ENCODE data around the gene EPS8L3.
"Not testable (repeated sequence)": the region's sequence is repeated elsewhere in the genome, so short reads cannot be mapped to it uniquely, and the experiment has no call there.

Gene EPS8L3

DNA sequence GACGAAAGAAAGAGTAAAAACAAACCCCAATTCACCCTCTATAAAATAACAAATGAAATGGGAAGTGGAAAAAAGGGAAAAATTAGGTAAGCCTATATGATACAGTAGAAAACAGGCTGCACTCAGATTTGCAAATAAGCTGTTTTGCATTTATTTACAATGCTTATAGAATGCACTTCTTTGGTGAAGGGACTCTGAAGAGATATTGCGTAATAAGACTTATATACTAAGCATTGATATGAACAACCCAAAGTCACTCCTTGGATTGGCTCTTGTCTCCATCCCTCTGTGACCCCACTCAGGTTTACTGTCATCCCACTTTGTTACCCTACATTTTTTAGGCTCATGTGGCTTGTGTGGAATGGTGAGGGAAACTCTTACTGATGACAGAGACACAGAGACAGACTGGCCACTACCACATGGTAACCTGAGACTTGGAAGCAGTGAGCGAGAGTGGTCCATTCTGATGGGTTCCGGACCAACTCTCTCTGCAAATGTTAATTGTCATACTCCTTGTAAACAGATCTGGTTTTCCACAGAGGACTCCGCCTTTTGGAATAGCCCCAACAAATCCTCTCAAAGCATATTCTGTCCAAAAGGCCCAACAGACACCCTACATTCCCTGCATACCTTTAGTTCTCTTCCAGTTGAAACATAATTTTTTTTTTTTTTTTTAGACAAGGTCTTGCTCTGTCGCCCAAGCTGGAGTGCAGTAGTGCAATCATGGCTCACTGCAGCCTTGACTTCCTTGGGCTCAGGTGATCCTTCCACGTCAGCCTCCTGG is 40.6 kb downstream of the EPS8L3 start:
- Mint-ChIP-seq H3K9me3 (no peaks in the 10 kb centered on the region), H3K36me3 (no peaks in the 10 kb centered on the region)

DNA sequence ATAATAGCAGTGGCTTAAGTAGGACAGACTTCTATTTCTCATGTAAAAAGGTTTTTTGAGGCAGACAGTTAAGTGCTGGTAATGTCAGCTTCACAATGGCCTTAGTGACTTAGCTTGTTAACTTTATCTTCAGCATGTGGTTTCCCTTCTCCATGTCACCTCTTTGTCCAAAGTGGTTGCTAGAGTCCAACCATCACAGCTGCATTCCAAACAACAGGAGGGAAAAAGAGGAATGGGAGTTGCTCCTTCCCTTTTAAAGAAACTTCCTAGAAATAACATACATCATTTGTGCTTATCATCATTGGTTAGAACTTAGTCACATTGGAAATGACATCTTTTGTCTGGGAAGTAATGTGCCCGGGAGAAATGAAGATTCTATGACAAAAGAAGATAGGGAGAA is 41.8 kb downstream of the EPS8L3 start:
- no peaks in the 10 kb centered on the region for H3K36me3 Mint-ChIP-seq
- peaks cover 9% of the 10 kb centered on the region for H3K4me1 Mint-ChIP-seq
- no peak overlapping the region for H3K27ac Mint-ChIP-seq
- H3K9me3 Mint-ChIP-seq = no peaks in the 10 kb centered on the region
- H3K4me3 Mint-ChIP-seq = no peak overlapping the region
- H3K27me3 Mint-ChIP-seq = peaks cover 20% of the 10 kb centered on the region
- no peak for ATAC-seq

More for the DNA sequence above, 40.6 kb downstream of the EPS8L3 start:
- no peak for ATAC-seq
- H3K4me3 Mint-ChIP-seq = no peak overlapping the region
- peaks cover 15% of the 10 kb centered on the region for H3K27me3 Mint-ChIP-seq
- peaks cover 9% of the 10 kb centered on the region for H3K4me1 Mint-ChIP-seq
- no peak overlapping the region for H3K27ac Mint-ChIP-seq

DNA sequence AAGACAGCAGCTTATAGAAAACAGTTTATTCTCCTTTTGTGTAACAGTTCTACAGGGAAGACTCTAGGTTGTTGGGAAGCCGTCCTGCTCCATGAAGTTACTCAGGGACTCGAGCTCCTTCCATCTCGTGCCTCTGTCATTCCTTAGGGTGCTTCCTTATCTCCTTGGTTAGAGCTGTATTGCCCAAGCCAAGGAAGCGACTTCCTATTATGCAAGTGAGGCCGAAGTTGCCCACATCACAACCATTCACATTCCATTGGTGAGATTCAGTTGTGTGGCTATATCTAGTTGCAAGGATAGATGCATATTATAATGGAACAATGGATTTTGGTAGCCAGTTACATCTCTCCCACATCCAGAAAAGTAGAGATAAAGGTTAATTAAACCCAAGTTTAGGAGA is 42.7 kb downstream of the EPS8L3 start:
- H3K36me3 Mint-ChIP-seq = no peaks in the 10 kb centered on the region
- no peak overlapping the region for H3K27ac Mint-ChIP-seq
- H3K27me3 Mint-ChIP-seq = peaks cover 21% of the 10 kb centered on the region
- no peak overlapping the region for H3K4me3 Mint-ChIP-seq
- no peak for ATAC-seq
- H3K9me3 Mint-ChIP-seq = no peaks in the 10 kb centered on the region
- peaks cover 9% of the 10 kb centered on the region for H3K4me1 Mint-ChIP-seq

DNA sequence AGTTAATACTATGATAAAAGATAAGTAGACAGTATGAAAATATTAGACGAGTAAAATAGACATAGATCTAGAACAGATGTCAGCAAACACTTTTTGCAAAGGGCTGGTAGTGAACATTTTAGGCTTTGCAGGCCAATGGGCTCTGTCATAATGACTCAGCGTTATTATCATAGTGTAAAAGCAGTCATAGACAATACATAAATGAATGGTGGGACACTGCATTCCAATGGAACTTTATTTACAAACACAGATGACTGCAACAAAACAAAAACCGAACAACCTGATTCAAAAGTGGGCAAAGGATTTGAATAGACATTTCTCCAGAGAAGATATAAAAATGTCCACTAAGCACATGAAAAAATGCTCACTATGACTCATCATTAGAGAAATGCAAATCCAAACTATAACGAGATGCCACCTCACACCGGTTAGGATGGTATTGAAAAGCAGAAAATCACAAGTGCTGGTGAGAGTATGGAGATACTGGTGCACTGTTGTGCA is 44.3 kb downstream of the EPS8L3 start:
- ATAC-seq = peak; percentile 41
- Mint-ChIP-seq H3K9me3 (no peaks in the 10 kb centered on the region), H3K4me3 (no peak overlapping the region), H3K27me3 (peaks cover 32% of the 10 kb centered on the region), H3K27ac (peak overlapping the region; percentile 46), H3K4me1 (peaks cover 9% of the 10 kb centered on the region), H3K36me3 (no peaks in the 10 kb centered on the region)

DNA sequence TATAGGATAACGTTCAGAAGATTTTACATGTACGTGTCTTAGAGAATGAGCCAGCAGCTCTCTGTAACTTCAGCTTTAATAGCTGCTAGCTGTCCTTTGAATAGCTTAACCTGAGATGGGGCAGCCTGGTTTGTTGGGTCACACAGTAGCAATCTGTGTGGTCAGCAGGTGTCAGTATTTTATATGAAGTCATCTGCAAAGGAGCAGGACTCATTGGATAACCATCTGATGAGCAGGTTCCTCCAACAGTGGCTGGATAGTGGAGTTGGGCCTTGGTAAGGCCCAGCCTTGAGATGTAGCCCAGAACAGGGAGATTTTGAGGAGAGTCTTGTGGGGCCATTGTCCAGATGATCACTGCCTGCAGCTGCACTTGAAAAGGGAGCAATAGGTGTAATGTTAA is 45.2 kb downstream of the EPS8L3 start:
- H3K9me3 Mint-ChIP-seq = no peaks in the 10 kb centered on the region
- H3K4me1 Mint-ChIP-seq = peaks cover 9% of the 10 kb centered on the region
- H3K27me3 Mint-ChIP-seq = peaks cover 41% of the 10 kb centered on the region
- no peak for ATAC-seq
- H3K27ac Mint-ChIP-seq = no peak overlapping the region
- no peak overlapping the region for H3K4me3 Mint-ChIP-seq
- H3K36me3 Mint-ChIP-seq = no peaks in the 10 kb centered on the region

DNA sequence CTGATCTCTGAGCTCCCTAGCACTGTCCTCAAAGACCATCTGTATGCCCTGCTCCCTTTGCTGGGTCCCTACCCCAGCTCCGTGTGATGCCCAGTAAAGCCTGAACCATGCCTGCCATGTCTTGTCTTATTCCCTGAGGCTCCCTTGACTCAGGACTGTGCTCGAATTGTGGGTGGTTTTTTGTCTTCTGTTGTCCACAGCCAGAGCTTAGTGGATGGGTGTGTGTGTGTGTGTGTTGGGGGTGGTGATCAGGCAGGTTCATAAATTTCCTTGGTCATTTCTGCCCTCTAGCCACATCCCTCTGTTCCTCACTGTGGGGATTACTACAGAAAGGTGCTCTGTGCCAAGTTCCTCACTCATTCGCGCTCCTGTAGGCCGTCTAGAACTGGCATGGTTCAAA is 46.0 kb downstream of the EPS8L3 start:
- Mint-ChIP-seq H3K36me3 (no peaks in the 10 kb centered on the region), H3K9me3 (no peaks in the 10 kb centered on the region), H3K27me3 (peaks cover 47% of the 10 kb centered on the region), H3K4me3 (no peak overlapping the region), H3K27ac (no peak overlapping the region), H3K4me1 (peaks cover 9% of the 10 kb centered on the region)
- ATAC-seq = no peak

DNA sequence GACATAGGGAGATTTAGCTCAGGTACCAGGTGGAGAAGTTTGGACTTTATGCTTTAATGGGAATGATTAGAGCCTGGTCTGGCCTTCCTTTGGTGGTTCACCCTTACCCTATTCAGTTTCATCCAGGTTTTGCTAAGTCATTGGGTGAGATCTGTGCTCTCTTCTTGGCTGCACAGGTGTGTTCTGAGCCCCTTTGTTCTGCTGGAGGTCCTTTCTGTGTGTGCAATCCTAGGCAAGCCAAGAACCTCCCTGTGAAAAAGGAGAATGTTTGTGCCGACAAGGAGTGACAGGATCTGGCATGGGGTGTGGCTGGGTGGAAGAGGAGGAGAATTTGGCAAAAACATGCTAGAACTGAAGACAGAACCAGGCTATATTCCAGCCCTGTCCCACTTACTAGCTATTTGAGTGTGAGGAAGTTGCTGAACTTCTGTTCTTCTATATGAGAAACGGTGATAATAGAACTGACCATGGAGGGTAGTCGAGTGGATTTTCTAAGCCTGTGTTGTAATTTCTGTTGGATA is 47.1 kb downstream of the EPS8L3 start:
- ATAC-seq = no peak
- Mint-ChIP-seq H3K4me3 (no peak overlapping the region), H3K27ac (no peak overlapping the region), H3K36me3 (no peaks in the 10 kb centered on the region), H3K4me1 (peaks cover 17% of the 10 kb centered on the region), H3K27me3 (peaks cover 58% of the 10 kb centered on the region), H3K9me3 (no peaks in the 10 kb centered on the region)

DNA sequence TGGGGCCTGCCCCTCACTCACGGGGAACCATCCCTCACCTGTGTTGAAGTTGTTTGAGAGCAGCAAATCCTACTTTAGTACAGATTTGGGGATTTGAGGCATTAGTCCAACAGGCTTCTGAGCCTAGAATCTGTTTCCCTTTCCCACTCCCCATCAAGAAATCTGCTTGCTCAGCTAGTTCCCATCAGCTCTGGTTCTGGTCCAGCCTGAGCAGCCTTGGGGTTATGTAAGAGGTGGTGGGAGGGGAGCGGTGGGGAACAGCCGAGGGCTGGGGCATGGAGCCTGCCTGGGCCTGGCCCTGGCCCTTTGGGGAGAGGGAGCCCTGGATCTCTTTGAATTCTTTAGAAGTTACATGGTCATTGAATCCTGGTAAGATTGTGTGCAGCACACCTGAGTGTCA is 47.6 kb downstream of the EPS8L3 start:
- Mint-ChIP-seq H3K36me3 (no peaks in the 10 kb centered on the region), H3K4me1 (peaks cover 17% of the 10 kb centered on the region), H3K9me3 (no peaks in the 10 kb centered on the region), H3K27ac (no peak overlapping the region), H3K4me3 (no peak overlapping the region), H3K27me3 (peaks cover 61% of the 10 kb centered on the region)
- ATAC-seq = no peak

DNA sequence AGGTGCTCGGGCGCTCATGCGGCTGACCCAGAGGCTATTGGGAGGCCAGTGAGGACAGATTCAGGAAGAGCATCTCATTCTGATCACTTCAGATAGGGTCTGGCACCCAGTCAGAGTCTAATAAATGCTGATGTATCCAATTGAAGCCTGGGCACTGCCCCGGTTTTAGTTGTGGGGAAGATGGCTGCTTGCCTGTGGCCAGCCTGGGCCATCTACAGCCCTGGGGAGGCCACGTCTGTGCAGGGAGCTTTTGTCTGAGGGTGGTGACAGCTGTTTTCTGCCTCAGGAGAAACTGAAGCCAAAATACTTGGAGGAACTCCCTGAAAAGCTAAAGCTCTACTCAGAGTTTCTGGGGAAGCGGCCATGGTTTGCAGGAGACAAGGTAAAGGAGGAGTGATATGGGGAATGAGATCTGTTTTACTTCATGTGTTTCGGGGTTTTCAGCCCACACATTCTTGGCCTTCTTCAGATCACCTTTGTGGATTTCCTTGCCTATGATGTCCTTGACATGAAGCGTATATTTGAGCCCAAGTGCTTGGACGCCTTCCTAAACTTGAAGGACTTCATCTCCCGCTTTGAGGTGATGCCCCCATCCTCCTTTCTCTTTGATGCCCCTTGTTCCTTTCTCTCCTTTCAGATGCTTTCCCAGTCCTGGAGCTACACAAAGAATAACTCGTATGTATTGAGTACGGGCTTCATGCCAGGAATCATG is 48.9 kb downstream of the EPS8L3 start:
- no peak overlapping the region for H3K27ac Mint-ChIP-seq
- no peaks in the 10 kb centered on the region for H3K9me3 Mint-ChIP-seq
- peaks cover 61% of the 10 kb centered on the region for H3K27me3 Mint-ChIP-seq
- no peak overlapping the region for H3K4me3 Mint-ChIP-seq
- no peak for ATAC-seq
- no peaks in the 10 kb centered on the region for H3K36me3 Mint-ChIP-seq
- peaks cover 17% of the 10 kb centered on the region for H3K4me1 Mint-ChIP-seq

DNA sequence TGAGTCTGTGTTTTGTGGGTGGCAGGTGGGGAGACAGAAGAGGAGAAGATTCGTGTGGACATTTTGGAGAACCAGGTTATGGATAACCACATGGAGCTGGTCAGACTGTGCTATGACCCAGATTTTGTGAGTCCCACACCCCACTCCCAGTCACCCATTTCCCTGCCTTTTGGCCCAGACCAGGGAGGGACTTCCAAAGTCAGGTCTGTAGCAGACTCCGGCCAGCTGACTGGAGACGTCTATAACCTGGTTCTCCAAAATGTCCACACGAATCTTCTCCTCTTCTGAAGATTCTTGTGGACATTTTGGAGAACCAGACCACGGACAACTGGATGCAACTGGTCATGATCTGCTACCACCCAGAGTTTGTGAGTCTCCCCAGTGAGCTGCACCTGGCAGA is 50.1 kb downstream of the EPS8L3 start:
- Mint-ChIP-seq H3K9me3 (peaks cover 3% of the 10 kb centered on the region), H3K27ac (no peak overlapping the region), H3K27me3 (peaks cover 61% of the 10 kb centered on the region), H3K4me1 (peaks cover 9% of the 10 kb centered on the region), H3K36me3 (peaks cover 11% of the 10 kb centered on the region), H3K4me3 (no peak overlapping the region)
- no peak for ATAC-seq

DNA sequence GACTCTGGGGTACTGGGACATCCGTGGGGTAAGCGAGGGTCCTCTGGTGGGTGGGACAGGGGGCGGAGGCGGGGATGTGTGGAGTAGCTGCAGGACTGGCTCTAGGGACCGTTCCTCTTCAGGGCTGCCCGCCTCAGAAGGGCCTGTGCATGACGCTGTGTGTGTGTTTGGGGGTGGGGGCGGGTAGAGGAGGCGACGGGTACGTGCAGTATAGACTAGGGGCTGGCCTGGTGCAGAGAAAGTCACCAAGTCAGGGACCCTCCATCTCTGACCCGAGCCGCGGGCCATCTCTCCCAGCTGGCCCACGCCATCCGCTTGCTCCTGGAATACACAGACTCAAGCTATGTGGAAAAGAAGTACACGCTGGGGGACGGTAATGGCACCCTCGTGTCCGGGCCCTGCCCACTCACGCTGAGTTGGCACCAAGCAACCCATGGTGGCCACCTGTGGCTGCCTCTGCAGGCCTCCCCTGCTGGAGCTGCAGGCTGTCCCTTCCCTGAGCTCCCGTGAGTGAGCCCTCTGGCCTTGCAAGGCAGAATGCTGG is 51.3 kb downstream of the EPS8L3 start:
- Mint-ChIP-seq H3K27me3 (peaks cover 48% of the 10 kb centered on the region), H3K4me1 (peaks cover 9% of the 10 kb centered on the region), H3K27ac (no peak overlapping the region), H3K36me3 (peaks cover 20% of the 10 kb centered on the region), H3K4me3 (no peak overlapping the region), H3K9me3 (peaks cover 9% of the 10 kb centered on the region)
- peak; percentile 20 for ATAC-seq

DNA sequence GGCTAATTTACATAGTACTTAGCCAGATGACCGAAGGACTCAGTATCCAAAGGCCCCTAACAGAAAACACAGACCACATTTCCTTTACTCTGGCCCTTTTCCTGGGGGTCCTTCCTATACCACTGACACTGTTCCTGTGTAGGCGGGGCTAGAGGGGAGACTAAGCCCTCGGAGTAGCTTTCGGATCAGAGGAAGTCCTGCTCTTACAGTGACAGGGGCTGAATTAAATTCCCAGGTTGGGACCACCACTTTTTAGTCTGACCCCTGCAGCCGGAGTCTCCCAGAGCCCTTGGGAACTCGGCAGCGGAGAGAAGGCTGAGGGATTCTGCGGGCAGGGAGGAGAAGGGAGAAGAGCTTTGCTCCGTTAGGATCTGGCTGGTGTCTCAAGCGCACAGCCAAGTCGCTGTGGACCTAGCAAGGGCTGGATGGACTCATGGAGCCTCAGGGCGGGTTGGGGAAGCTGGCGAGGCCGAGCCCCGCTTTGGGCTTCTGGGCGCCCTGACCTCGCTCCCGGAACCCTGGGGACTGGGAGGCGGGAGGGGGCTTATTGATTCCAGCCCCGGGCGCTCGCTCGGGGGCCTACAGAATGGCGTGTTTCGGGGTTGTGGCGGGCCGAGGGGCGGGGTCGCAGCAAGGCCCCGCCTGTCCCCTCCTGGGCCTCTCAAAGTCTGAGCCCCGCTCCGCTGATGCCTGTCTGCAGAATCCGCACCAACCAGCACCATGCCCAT is 52.0 kb downstream of the EPS8L3 start, which contains the start of gene GSTM5:
Gene GSTM5, plus strand, starts transcription at position 659 of the 728 bp plus-strand sequence. Its CDS starts 62 bp downstream, at position 721.
- not testable (repeated sequence) for H3K9me3 Mint-ChIP-seq, H3K4me1 Mint-ChIP-seq, H3K27ac Mint-ChIP-seq
- Mint-ChIP-seq H3K4me3 (peak within 1 kb of the TSS; percentile 53), H3K36me3 (peaks cover 26% of the 10 kb centered on the region), H3K27me3 (peaks cover 45% of the 10 kb centered on the region)
- peak; percentile 34 for ATAC-seq

DNA sequence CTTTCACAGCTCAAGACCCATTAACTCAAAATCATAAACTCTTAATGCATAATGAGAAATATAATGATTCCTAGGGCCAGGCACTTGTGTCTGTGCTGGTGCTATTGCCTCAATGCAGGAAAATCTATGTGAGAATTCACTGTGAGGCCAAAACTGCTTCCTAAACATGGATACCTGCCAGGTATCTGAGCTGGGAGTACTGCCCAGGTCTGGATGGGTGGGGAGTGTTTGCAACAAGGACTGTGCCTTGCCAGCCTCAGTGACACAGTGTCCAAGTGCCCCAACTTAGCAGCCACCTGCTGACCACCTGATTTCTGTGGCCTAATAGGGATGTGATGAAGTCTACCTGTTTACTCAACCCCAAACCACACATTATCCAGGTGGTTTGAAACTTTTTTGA is 53.9 kb downstream of the EPS8L3 start:
- H3K4me3 Mint-ChIP-seq, ATAC-seq, H3K27ac Mint-ChIP-seq, H3K4me1 Mint-ChIP-seq, H3K9me3 Mint-ChIP-seq: not testable (repeated sequence)
- Mint-ChIP-seq H3K36me3 (peaks cover 27% of the 10 kb centered on the region), H3K27me3 (peaks cover 33% of the 10 kb centered on the region)

DNA sequence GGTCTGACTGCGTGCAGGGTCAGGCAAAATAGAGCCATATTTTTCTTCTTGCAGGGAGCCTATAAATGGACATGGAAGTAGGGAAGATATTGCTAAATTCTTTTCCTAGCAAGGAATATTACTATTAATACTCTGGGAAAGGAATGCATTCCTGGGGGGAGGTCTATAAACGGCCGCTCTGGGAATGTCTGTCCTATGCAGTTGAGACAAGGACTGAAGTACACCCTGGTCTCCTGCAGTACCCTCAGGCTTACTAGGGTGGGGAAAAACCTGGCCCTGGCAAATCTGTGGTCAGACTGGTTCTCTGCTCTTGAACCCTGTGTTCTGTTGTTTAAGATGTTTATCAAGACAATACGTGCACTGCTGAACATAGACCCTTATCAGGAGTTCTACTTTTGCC is 54.8 kb downstream of the EPS8L3 start:
- not testable (repeated sequence) for ATAC-seq, H3K4me1 Mint-ChIP-seq, H3K27ac Mint-ChIP-seq, H3K4me3 Mint-ChIP-seq
- Mint-ChIP-seq H3K27me3 (peaks cover 25% of the 10 kb centered on the region), H3K9me3 (peaks cover 13% of the 10 kb centered on the region), H3K36me3 (peaks cover 35% of the 10 kb centered on the region)

DNA sequence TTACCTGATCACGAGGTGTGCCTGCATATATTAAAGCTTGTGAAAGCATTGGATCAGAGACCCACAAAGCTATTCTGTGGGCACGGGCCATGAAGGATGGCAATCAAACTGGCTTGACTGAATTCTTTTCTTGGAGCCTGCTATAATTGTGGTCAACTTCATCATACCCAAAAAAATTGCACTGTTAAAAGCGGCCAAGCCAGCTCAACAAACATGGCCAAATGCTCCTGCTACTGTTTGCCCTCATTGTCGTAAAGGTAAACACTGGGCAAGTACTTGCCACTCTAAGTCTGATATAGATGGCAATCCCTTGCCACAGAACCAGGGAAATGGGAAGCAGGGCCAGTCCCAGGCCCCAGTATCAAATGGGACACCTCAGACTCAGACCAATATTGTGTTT is 58.3 kb downstream of the EPS8L3 start:
- H3K4me1 Mint-ChIP-seq = no peaks in the 10 kb centered on the region
- peaks cover 13% of the 10 kb centered on the region for H3K9me3 Mint-ChIP-seq
- H3K36me3 Mint-ChIP-seq = peaks cover 41% of the 10 kb centered on the region
- no peak overlapping the region for H3K4me3 Mint-ChIP-seq
- no peak for ATAC-seq
- no peaks in the 10 kb centered on the region for H3K27me3 Mint-ChIP-seq
- no peak overlapping the region for H3K27ac Mint-ChIP-seq
